HepG2 (cell line): Measurements from ENCODE around the gene MLLT10. TPM values are rescaled to one million over a fixed set of nuclear protein-coding genes. Genes with fewer than 3 reads are reported as not detected.

ENCODE experiments used
- AKAP8 ChIP-seq: sonication (generic); formaldehyde crosslinking; IDR thresholded peaks from 2 replicates; pipeline ENCODE4 v1.5.1; 2020; ENCODE audit warnings: mild to moderate bottlenecking, missing genetic modification reagents
- AKNA ChIP-seq: sonication (generic); formaldehyde crosslinking; IDR thresholded peaks from 2 replicates; pipeline ENCODE4 v1.4.0; 2020; ENCODE audit warnings: missing genetic modification reagents, borderline replicate concordance
- ARID4A ChIP-seq: sonication (generic); formaldehyde crosslinking; IDR thresholded peaks from 2 replicates; pipeline ENCODE4 v1.5.0; 2020; ENCODE audit warnings: mild to moderate bottlenecking, missing genetic modification reagents, borderline replicate concordance
- BORCS8-MEF2B ChIP-seq: sonication (generic); formaldehyde crosslinking; IDR thresholded peaks from 2 replicates; pipeline ENCODE4 v1.8.0; 2022; ENCODE audit warnings: mild to moderate bottlenecking, missing genetic modification reagents
- HIVEP1 ChIP-seq: sonication (generic); formaldehyde crosslinking; IDR thresholded peaks from 2 replicates; pipeline ENCODE4 v1.4.0; 2020; ENCODE audit warnings: mild to moderate bottlenecking, missing genetic modification reagents
- HNF4G ChIP-seq, 2 experiments: sonication (generic) in 1 of 2; formaldehyde crosslinking in 1 of 2; IDR thresholded peaks; 2 replicates each; pipeline versions ENCODE4 v1.4.0 to v1.6.1; 2011 to 2020; ENCODE audit warnings: borderline replicate concordance in 2 of 2, low read depth in 2 of 2, mild to moderate bottlenecking in 2 of 2, low read length in 1 of 2, missing genetic modification reagents in 1 of 2, moderate library complexity in 1 of 2
- KLF9 ChIP-seq: IDR thresholded peaks from 2 replicates; pipeline ENCODE4 v1.6.1; 2016; ENCODE audit warnings: low read depth
- RBM22 ChIP-seq: fragments of 200-400 bp; formaldehyde crosslinking; optimal IDR thresholded peaks from 2 replicates; pipeline ENCODE3; 2017; ENCODE audit warnings: mild to moderate bottlenecking, low read length, moderate library complexity
- TCF7 ChIP-seq: sonication (generic); IDR thresholded peaks from 2 replicates; pipeline ENCODE4 v1.6.1; 2016; ENCODE audit warnings: antibody characterized with exemption, low read depth
- ZNF160 ChIP-seq: sonication (generic); formaldehyde crosslinking; IDR thresholded peaks from 2 replicates; pipeline ENCODE4 v1.8.0; 2022; ENCODE audit warnings: mild to moderate bottlenecking, inconsistent platforms, missing genetic modification reagents
- ZNF224 ChIP-seq: sonication (generic); formaldehyde crosslinking; IDR thresholded peaks from 2 replicates; pipeline ENCODE4 v1.5.0; 2020; ENCODE audit warnings: mild to moderate bottlenecking, missing genetic modification reagents
- ZNF235 ChIP-seq: sonication (generic); formaldehyde crosslinking; IDR thresholded peaks from 2 replicates; pipeline ENCODE4 v1.8.1; 2023; ENCODE audit warnings: mild to moderate bottlenecking, missing genetic modification reagents, borderline replicate concordance
- ZNF350 ChIP-seq: sonication (generic); formaldehyde crosslinking; IDR thresholded peaks from 2 replicates; pipeline ENCODE4 v1.4.0; 2020; ENCODE audit warnings: mild to moderate bottlenecking, low read depth, missing genetic modification reagents, borderline replicate concordance
- ZNF362 ChIP-seq: sonication (generic); formaldehyde crosslinking; IDR thresholded peaks from 2 replicates; pipeline ENCODE4 v1.4.0; 2020; ENCODE audit warnings: missing genetic modification reagents, mild to moderate bottlenecking, borderline replicate concordance
- ZNF552 ChIP-seq: sonication (generic); formaldehyde crosslinking; IDR thresholded peaks from 2 replicates; pipeline ENCODE4 v1.9.0; 2022; ENCODE audit warnings: missing genetic modification reagents, mild to moderate bottlenecking, borderline replicate concordance
- ZNF749 ChIP-seq: sonication (generic); formaldehyde crosslinking; IDR thresholded peaks from 2 replicates; pipeline ENCODE4 v1.8.0; 2022; ENCODE audit warnings: mild to moderate bottlenecking, missing genetic modification reagents, moderate library complexity, borderline replicate concordance
- polyA plus RNA-seq, 8 experiments: library from polyadenylated mRNA; depleted of rRNA in 3 of 8; stranded (reverse) in 7 of 8; unstranded in 1 of 8; fragments of >200 nt; fragmentation: Illumina TruSeq in 4 of 8; extraction: Trizol in 4 of 8; gene quantifications; 2 replicates each; pipeline versions ENCODE4 v1.2.1 to v1.2.3, GENCODE V29; 2011 to 2016; ENCODE audit warnings: low read depth in 4 of 8, missing spikeins in 1 of 8, mixed read lengths in 1 of 8; ENCODE audit not compliant: insufficient read depth in 1 of 8
- total RNA-seq, 5 experiments: library from RNA; depleted of rRNA; stranded (reverse); fragments of >200 nt; fragmentation: Illumina TruSeq; extraction: Trizol; gene quantifications; 2 replicates each; pipeline ENCODE4 v1.2.3, GENCODE V29; 2016; ENCODE audit warnings: low read depth in 1 of 5

The MLLT10 gene
- total and polyA plus RNA-seq, 2 of the 13 experiments (the other 11 are each of a cell fraction or from before 2014, with no cell fraction given) = 51.3 to 84.1 TPM

GRCh38 chr10:21496343-21497176 lies 37.5 kb upstream of the MLLT10 start (continued):
- TF ChIP-seq ARID4A (CRISPR knock-in tag) (peak; percentile 85; the same call in 1 of the 2 replicates), ZNF160 (no peak), ZNF224 (CRISPR knock-in tag) (0 out of 2 replicates have a peak, but pooled peaks have one; percentile 60), ZNF749 (CRISPR knock-in tag) (peak; percentile 8; the same call in 1 of the 2 replicates), ZNF350 (CRISPR knock-in tag) (peak; percentile 72), KLF9 (CRISPR knock-in tag) (no peak), HNF4G (IDR thresholded peaks at IDR 0.05; ENCODE audit: borderline replicate concordance, low read depth, low read length) (peak; percentile 53; the same call in 1 of the 2 replicates), HNF4G (CRISPR knock-in tag; IDR thresholded peaks at IDR 0.05; ENCODE audit: borderline replicate concordance, low read depth) (peak; percentile 73), HIVEP1 (no peak), RBM22 (no peak), ZNF362 (CRISPR knock-in tag) (peak; percentile 55), ZNF552 (peak; percentile 72; the same call in 1 of the 2 replicates), TCF7 (no peak), ZNF235 (peak; percentile 82; the same call in 1 of the 2 replicates), AKAP8 (peak; percentile 84), BORCS8-MEF2B (CRISPR knock-in tag) (peak; percentile 26; the same call in 1 of the 2 replicates), AKNA (CRISPR knock-in tag) (no peak)
